Upper lobe of right lung (tissue), 1 donor: ENCODE data around the gene CDC42. TPM values are rescaled to one million over a fixed set of nuclear protein-coding genes. Genes with fewer than 3 reads are reported as not detected.
A peak's percentile ranks its signal among the peaks of the same experiment; 100 is the strongest.

Experiments used
- ATAC-seq: fragments of 200-7000 bp; cut with Tn5 transposase; one replicate; pipeline ENCODE4 v1.9.1; 2020; ENCODE audit warnings: mild to moderate bottlenecking, moderate library complexity
- DNase-seq: peaks from one replicate; pipeline ENCODE4 v3.0.0-alpha.2; 2020
- H3K27ac ChIP-seq: fragments of 200-600 bp; one replicate; pipeline ENCODE4 v1.8.0; 2022
- H3K27me3 ChIP-seq: fragments of 200-600 bp; one replicate; pipeline ENCODE4 v1.8.0; 2022; ENCODE audit warnings: mild to moderate bottlenecking
- H3K36me3 ChIP-seq: fragments of 200-600 bp; one replicate; pipeline ENCODE4 v1.8.0; 2022
- H3K4me1 ChIP-seq: fragments of 200-600 bp; one replicate; pipeline ENCODE4 v1.8.0; 2022
- H3K4me3 ChIP-seq: fragments of 200-600 bp; one replicate; pipeline ENCODE4 v1.8.0; 2022; ENCODE audit warnings: mild to moderate bottlenecking
- H3K9me3 ChIP-seq: fragments of 200-600 bp; one replicate; pipeline ENCODE4 v1.8.0; 2022
- CTCF ChIP-seq: fragments of 200-600 bp; IDR thresholded peaks from one replicate; pipeline ENCODE4 v1.8.0; 2022; ENCODE audit warnings: antibody characterized with exemption
- intact Hi-C: fragments of 100-400 bp; cut with DNase I; formaldehyde crosslinking; loops from one replicate; pipeline ENCODE4 v1.11.0; 2022
- total RNA-seq: library from RNA; stranded (reverse); fragmentation: NEBNext Ultra II Directional; extraction: Animal tissue kit (Norgen Biotek cat#: 25700); gene quantifications from one replicate; pipeline ENCODE4 v1.2.1, GENCODE V29; 2021
- donor health status: DM: no; HTN: yes; CAD: no; lungs with severe emphysema.

The CDC42 gene
- total RNA-seq, 1 donor from 2014 or later = 234 TPM

DNA sequence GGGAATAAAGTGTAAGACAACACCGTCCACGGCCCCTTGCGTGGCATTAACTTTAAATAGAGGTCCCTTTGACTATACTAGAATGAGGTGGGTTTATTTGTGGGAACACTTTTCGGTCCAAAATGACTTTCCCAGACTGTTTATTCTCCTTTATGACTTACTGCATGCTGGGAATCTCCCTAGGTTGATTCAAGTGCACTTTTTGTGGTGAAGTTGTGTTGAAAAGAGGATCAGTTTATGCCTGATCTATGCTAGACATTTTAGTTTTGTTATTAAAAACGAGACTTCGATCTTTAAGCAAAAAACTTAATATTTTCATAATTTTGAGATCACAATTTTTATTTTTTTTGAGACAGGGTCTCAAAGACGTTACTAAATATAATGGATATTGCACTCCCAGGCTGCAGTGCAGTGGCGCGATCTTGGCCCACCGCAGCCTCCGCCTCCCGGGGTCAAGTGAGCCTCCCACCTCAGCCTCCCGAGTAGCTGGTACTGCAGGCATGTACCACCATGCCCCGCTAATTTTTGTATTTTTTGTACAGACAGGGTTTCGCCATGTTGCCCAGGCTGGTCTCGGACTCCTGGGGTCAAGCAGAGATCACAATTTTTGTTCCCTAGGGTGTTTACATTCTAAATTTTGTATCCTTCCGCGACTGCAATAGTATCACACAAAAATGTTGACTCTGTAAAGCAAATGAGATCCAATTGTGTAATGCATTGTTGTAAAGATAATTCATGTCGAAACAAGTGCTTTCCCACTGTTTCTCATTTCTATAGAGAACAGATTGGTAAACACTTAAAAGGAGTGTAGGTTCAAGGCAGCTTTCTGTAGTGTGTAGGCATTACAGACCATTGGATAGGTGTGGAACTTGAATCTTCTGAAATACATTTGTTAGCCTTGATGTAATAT lies 1.6 kb downstream of the CDC42 start:
- no peaks in the 10 kb centered on the region for H3K9me3 ChIP-seq
- H3K27ac ChIP-seq = peak overlapping the region; percentile 98
- ATAC-seq (no peak), DNase-seq (no peak)
- H3K4me3 ChIP-seq = peak overlapping the region; percentile 89
- peaks cover 11% of the 10 kb centered on the region for H3K36me3 ChIP-seq
- no peaks in the 10 kb centered on the region for H3K27me3 ChIP-seq
- no peak for TF ChIP-seq CTCF
- H3K4me1 ChIP-seq = peaks cover 51% of the 10 kb centered on the region
- intact Hi-C loops = no loop called here

- H3K27me3 ChIP-seq = no peaks in the 10 kb centered on the region
- peaks cover 64% of the 10 kb centered on the region for H3K4me1 ChIP-seq
- H3K9me3 ChIP-seq = no peaks in the 10 kb centered on the region
- no peak overlapping the region for H3K4me3 ChIP-seq
- ATAC-seq = no peak
- no peak overlapping the region for H3K27ac ChIP-seq
- H3K36me3 ChIP-seq = peaks cover 11% of the 10 kb centered on the region
- intact Hi-C loops = no loop called here
- DNase-seq = no peak
- TF ChIP-seq CTCF = no peak
These were observed 3.0 kb downstream of the CDC42 start for GRCh38 chr1:22055463-22055862.

- ATAC-seq = no peak
- peaks cover 70% of the 10 kb centered on the region for H3K4me1 ChIP-seq
- H3K9me3 ChIP-seq = no peaks in the 10 kb centered on the region
- no peak overlapping the region for H3K27ac ChIP-seq
- peaks cover 11% of the 10 kb centered on the region for H3K36me3 ChIP-seq
- no peak overlapping the region for H3K4me3 ChIP-seq
- no peaks in the 10 kb centered on the region for H3K27me3 ChIP-seq
- intact Hi-C loops = no loop called here
- DNase-seq = no peak
- no peak for TF ChIP-seq CTCF
These were observed 3.5 kb downstream of the CDC42 start for GRCh38 chr1:22056043-22056442.

- peaks cover 78% of the 10 kb centered on the region for H3K4me1 ChIP-seq
- no peak for DNase-seq
- no peak for ATAC-seq
- no peak for TF ChIP-seq CTCF
- H3K9me3 ChIP-seq = no peaks in the 10 kb centered on the region
- intact Hi-C loops = no loop called here
- no peak overlapping the region for H3K27ac ChIP-seq
- H3K36me3 ChIP-seq = peaks cover 11% of the 10 kb centered on the region
- H3K27me3 ChIP-seq = no peaks in the 10 kb centered on the region
- H3K4me3 ChIP-seq = no peak overlapping the region
These were observed 4.4 kb downstream of the CDC42 start for GRCh38 chr1:22056936-22057335.

GRCh38 chr1:22057861-22058260 lies 5.4 kb downstream of the CDC42 start:
- Histone ChIP-seq H3K27ac (no peak overlapping the region), H3K4me3 (no peak overlapping the region), H3K36me3 (peaks cover 11% of the 10 kb centered on the region), H3K27me3 (no peaks in the 10 kb centered on the region), H3K9me3 (no peaks in the 10 kb centered on the region), H3K4me1 (peaks cover 87% of the 10 kb centered on the region)
- DNase-seq (no peak), ATAC-seq (no peak)
- intact Hi-C loops = no loop called here
- TF ChIP-seq CTCF = no peak
